ENCODE results near the gene ABCB4. TPM values are rescaled to one million over a fixed set of nuclear protein-coding genes. Genes with fewer than 3 reads are reported as not detected.

ABCB4 gene
- total and polyA plus RNA-seq, 2 of the 8 experiments (the other 6 are each of a cell fraction or from before 2014, with no cell fraction given), result 0.54 to 0.60 TPM

- Histone ChIP-seq H2AFZ (ENCODE audit: low read length) (0 out of 2 replicates have a peak overlapping the region, but pooled peaks have one; percentile 72), H3K56ac (replicated peaks; ENCODE audit: insufficient read length, low read depth, low read length) (no peak overlapping the region), H3K9ac (replicated peaks in 1 of 4; ENCODE audit: extremely low read depth in 1 of 4, low read depth in 3 of 4, low read length in 3 of 4) (no peak overlapping the region; a peak in 1 of 7 replicates), H3K23ac (ENCODE audit: insufficient read length) (no peak overlapping the region), H3K4me3 (ENCODE audit: extremely low read depth in 1 of 4, insufficient read depth in 2 of 4, low read depth in 3 of 4, low read length in 4 of 4) (peak overlapping the region; percentile 46 to 68 (median 58)), H2AK5ac (ENCODE audit: low read depth, low read length) (no peak overlapping the region), H3K4ac (replicated peaks; ENCODE audit: insufficient read length, low read depth, low read length) (no peak overlapping the region), H4K20me1 (replicated peaks in 1 of 2; ENCODE audit: control insufficient read depth in 1 of 2, insufficient read depth in 2 of 2, low read length in 2 of 2) (no peaks in the 10 kb centered on the region), H4K91ac (replicated peaks; ENCODE audit: insufficient read length, low read length) (no peak overlapping the region), H2BK15ac (ENCODE audit: low read length) (no peak overlapping the region), H2BK5ac (ENCODE audit: low read depth, low read length) (no peak overlapping the region), H4K8ac (ENCODE audit: extremely low read depth, insufficient read depth, low read length) (no peak overlapping the region), H3K23me2 (ENCODE audit: low read depth, low read length) (peaks cover 5% of the 10 kb centered on the region; the same call in 1 of the 2 replicates), H3K27me3 (replicated peaks in 1 of 4; ENCODE audit: control insufficient read depth in 3 of 4, extremely low read depth in 1 of 4, insufficient read depth in 3 of 4, low read length in 3 of 4) (peaks cover 5 to 29% (median 21%) of the 10 kb centered on the region in 4 experiments), H3K18ac (ENCODE audit: extremely low read depth, low read length) (no peak overlapping the region; the same call in 1 of the 2 replicates), H2BK120ac (replicated peaks; ENCODE audit: low read depth, low read length) (no peak overlapping the region), H3K4me1 (replicated peaks in 1 of 4; ENCODE audit: control insufficient read depth in 3 of 4, insufficient read depth in 4 of 4, low read length in 3 of 4) (peaks cover 5 to 13% (median 9%) of the 10 kb centered on the region in 4 experiments; a peak in 6 of 7 replicates), H3K36me3 (ENCODE audit: control insufficient read depth in 2 of 4, insufficient read depth in 4 of 4, low read length in 3 of 4) (no peaks in the 10 kb centered on the region), H3K4me2 (ENCODE audit: insufficient read depth in 1 of 2, low read depth in 2 of 2, low read length in 2 of 2) (peak overlapping the region; percentile 94), H3K27ac (ENCODE audit: low read depth, low read length) (no peak overlapping the region), H3K14ac (ENCODE audit: insufficient read length) (no peak overlapping the region), H2BK20ac (ENCODE audit: low read length) (no peak overlapping the region), H3K9me3 (ENCODE audit: insufficient read depth in 2 of 2, low read depth in 1 of 2, low read length in 1 of 2) (no peaks in the 10 kb centered on the region; a peak in 1 of 4 replicates), H4K5ac (ENCODE audit: insufficient read length, low read depth, low read length) (no peak overlapping the region), H2BK12ac (ENCODE audit: low read depth, low read length) (no peak overlapping the region), H3K79me1 (ENCODE audit: low read depth, low read length) (no peaks in the 10 kb centered on the region), H3K79me2 (ENCODE audit: control insufficient read depth in 1 of 2, insufficient read depth in 2 of 2, low read length in 2 of 2) (no peaks in the 10 kb centered on the region)
- DNase-seq (ENCODE audit: low read depth in 1 of 2, low spot score in 2 of 2) (no peak), FAIRE-seq (no peak)
- ChIA-PET CTCF (ENCODE audit: partially characterized antibody) (no interaction called here), POLR2A (ENCODE audit: partially characterized antibody) (no interaction called here)
- TF ChIP-seq SIX5 (IDR thresholded peaks at IDR 0.05; ENCODE audit: low read depth, low read length) (no peak), BRCA1 (IDR thresholded peaks at IDR 0.05; ENCODE audit: low read depth, low read length) (no peak)
- 52% methylated on average over 8 of the region's 8 CpGs; no CpG with 5 or more reads in 1 of the 2 experiments for WGBS, 2 experiments (ENCODE audit: extremely low coverage in 1 of 2, insufficient coverage in 1 of 2, insufficient read length in 1 of 2, insufficient replicate concordance in 2 of 2, low coverage in 1 of 2, low lambda C conversion rate in 2 of 2, missing lambda C conversion rate in 1 of 2)
These were observed 688 bp upstream of the ABCB4 start for GRCh38 chr7:87476179-87476557.
